NCI-H526 (cell line): ENCODE measurements around the gene RSRC2.
"Not testable (repeated sequence)": the region's sequence is repeated elsewhere in the genome, so short reads cannot be mapped to it uniquely, and the experiment has no call there.

Experiments used
- DNase-seq, 2 experiments: peaks; one replicate each; lab custom pipeline; 2025; lab: John Stamatoyannopoulos, UW

RSRC2 gene

DNA sequence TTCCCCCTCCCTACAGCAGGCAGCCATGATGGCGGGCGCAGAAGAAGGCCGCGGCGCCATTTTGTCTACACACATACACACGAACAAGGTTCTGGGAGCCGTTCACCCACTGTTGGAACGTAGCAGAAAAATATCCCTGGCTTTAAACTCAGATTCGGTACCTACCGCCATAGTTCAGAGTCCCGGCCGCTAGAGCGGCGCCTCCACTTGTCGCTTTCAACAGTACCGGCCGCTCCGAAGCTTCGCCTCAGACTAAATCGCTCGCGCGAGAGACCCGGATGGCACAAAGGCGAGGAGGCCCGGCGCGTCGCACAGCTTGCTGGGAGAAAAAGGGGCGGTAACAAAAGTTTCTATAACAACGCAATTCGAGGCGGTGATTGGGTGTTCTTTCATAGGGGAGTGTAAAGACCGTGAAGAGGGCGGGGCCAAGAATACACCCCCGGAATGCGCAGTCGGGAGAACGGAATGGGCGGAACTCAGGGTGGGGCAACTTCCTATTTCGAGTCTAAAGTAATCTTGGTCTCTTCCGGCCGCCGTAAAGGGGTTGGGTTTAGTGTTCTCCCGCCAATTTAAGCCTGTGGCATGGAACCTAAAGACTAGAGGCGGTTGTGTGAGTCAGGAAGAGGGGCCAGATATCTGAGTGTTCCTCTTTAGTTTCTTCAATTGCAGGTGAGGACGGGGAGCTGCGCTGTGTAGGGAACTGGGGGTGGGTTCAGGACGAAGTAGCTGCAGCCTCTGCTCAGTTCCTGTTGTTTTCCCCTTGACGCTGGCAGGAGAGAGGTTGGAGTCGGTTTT, at the start of gene RSRC2, which contains the start of gene KNTC1:
RSRC2 (minus strand) TSS at position 254 of the 795 bp plus-strand sequence; CDS start at position 171, 83 bp downstream.
KNTC1 (plus strand) TSS at position 567 of the 795 bp plus-strand sequence. CDS start 2,815 bp downstream, outside the sequence.
- DNase-seq: peak; percentile 99 to 100

- DNase-seq: no peak
These were observed 45.1 kb upstream of the RSRC2 start for GRCh38 chr12:122571821-122572220.

DNA sequence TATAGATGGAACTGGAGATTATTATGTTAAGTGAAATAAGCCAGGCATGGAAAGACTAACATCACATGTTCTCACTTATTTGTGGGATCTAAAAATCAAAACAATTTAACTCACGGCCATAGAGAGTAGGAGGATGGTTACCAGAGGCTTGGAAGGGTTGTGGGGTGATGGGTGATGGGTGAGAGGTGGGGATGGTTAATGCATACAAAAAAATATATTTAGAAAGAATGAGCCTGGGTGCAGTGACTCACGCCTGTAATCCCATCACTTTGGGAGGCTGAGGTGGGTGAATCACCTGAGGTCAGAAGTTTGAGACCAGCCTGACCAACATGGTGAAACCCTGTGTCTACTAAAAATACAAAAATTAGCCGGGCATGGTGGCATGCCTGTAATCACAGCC, 43.3 kb upstream of the RSRC2 start:
- not testable (repeated sequence) for DNase-seq

GRCh38 chr12:122569288-122569687, 42.6 kb upstream of the RSRC2 start:
- no peak for DNase-seq

- not testable (repeated sequence) for DNase-seq
These were observed 40.1 kb upstream of the RSRC2 start for GRCh38 chr12:122566816-122567215.

DNA sequence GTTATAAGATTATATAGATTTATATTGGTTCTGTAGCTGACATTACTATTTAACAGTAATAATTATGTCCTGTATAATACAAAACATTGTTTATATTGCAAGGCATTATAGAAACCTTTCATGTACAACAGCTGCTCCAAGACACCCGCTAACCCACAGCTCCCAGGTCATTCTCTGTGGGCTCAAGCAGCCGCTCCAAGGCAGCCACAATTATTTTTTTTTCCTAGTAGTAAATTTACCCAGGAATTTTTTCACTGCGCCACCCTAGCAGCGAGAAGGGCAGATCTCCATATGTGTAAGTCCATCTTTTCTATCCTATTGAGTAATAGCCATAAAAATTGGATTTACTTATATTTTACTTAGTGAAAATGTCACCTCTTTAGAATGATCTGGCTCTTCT, 36.6 kb upstream of the RSRC2 start:
- no peak for DNase-seq

DNA sequence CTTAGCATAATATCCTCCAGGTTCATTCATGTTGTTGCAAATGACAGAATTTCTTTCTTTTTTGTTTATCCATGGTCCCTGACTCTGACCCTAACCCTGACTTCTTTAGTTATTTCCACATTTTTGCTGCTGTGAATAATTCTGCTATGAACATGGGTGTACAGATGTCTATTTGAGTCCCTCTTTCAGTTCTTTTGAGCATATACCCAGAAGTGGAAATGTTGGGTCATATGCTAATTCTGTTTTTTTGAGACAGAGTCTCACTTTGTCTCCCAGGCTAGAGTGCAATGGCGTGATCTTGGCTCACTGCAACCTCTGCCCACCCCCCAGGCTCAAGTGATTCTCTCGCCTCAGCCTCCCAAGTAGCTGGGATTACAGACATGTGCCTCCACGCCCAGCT, 33.4 kb upstream of the RSRC2 start:
- no peak for DNase-seq

GRCh38 chr12:122558745-122559641, 32.3 kb upstream of the RSRC2 start:
- DNase-seq: no peak

GRCh38 chr12:122547330-122547729, 20.6 kb upstream of the RSRC2 start:
- no peak for DNase-seq

GRCh38 chr12:122545855-122546254, 19.1 kb upstream of the RSRC2 start:
- DNase-seq: no peak

GRCh38 chr12:122544537-122544936, 17.8 kb upstream of the RSRC2 start:
- no peak for DNase-seq

- DNase-seq: no peak
These were observed 11.8 kb upstream of the RSRC2 start for GRCh38 chr12:122538496-122538895.

- DNase-seq: no peak
These were observed 10.3 kb upstream of the RSRC2 start for GRCh38 chr12:122537021-122537420.

- no peak for DNase-seq
These were observed 7.1 kb upstream of the RSRC2 start for GRCh38 chr12:122533856-122534255.

- DNase-seq: no peak
These were observed 2.3 kb upstream of the RSRC2 start for GRCh38 chr12:122528992-122529391.

GRCh38 chr12:122528582-122528981, 1.8 kb upstream of the RSRC2 start:
- peak; percentile 8 to 46 for DNase-seq

- DNase-seq: peak; percentile 15 to 43
These were observed 775 bp upstream of the RSRC2 start for GRCh38 chr12:122527478-122527944.

GRCh38 chr12:122523846-122524718, 2.7 kb downstream of the RSRC2 start:
- DNase-seq: no peak

DNA sequence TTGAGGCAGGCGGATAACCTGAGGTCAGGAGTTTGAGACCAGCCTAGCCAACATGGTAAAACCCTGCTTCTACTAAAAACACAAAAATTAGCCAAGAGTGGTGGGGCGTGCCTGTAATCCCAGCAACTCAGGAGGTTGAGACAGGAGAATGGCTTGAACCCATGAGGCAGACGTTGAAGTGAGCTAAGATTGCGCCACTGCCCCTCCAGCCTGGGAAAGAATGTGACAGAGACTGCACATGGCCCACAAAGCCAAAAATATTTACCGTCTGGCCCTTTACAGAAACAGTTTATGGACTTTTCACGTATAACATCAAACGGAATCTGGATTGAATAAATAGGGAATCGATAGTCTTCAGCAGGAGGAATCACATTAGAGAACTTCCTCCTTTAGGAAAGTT, 3.5 kb downstream of the RSRC2 start:
- DNase-seq: no peak

GRCh38 chr12:122520676-122521075, 6.1 kb downstream of the RSRC2 start:
- DNase-seq: no peak

DNA sequence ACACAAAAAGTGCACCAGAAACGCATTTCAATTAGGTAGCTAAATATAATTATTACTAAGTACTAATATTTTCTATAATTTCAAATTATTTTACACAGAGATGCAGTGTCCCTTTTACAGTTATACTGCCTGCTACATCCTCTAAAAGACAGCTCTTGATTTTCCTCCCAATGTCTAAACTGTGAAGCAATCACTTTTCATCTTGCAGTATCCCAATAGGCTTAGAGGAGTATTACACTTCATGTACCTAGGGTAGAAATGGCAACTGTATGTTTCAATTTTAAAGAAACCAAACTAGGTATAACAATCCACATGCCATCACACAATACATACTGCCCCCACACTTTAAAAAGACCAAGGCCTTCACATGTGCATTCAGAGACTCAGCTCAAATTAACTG, 7.3 kb downstream of the RSRC2 start:
- no peak for DNase-seq

- DNase-seq: no peak
These were observed 7.8 kb downstream of the RSRC2 start for GRCh38 chr12:122518908-122519307.
